Natural killer cell (primary cell): ENCODE measurements around the gene HCAR1. TPM values are rescaled to one million over a fixed set of nuclear protein-coding genes. Genes with fewer than 3 reads are reported as not detected.
"Not testable (repeated sequence)": the region's sequence is repeated elsewhere in the genome, so short reads cannot be mapped to it uniquely, and the experiment has no call there.

ENCODE experiments used
- ATAC-seq, 3 donors: fragments of 150-1000 bp in 2 of 3; fragments of 200-7000 bp in 1 of 3; cut with Tn5 transposase; 1 replicate in 1 of 3; 2 replicates in 2 of 3; pipeline ENCODE4 v1.10.0; 2021; ENCODE audit warnings: mild to moderate bottlenecking in 2 of 3, moderate library complexity in 2 of 3
- DNase-seq, 2 donors: peaks; one replicate each; pipeline versions ENCODE4 v3.0.0 to v3.0.0-alpha.2; 2013 to 2021; ENCODE audit warnings: mixed read lengths in 1 of 2
- H3K27ac ChIP-seq: one replicate; pipeline ENCODE4 v1.5.1; 2013; ENCODE audit warnings: mild to moderate bottlenecking, low read length
- H3K27me3 ChIP-seq: one replicate; pipeline ENCODE4 v1.6.1; 2013; ENCODE audit warnings: low read length; ENCODE audit not compliant: control insufficient read depth, insufficient read depth
- H3K36me3 ChIP-seq: one replicate; pipeline ENCODE4 v1.6.1; 2013; ENCODE audit warnings: low read length; ENCODE audit not compliant: control insufficient read depth, insufficient read depth
- H3K4me1 ChIP-seq: one replicate; pipeline ENCODE4 v1.6.1; 2013; ENCODE audit warnings: low read length; ENCODE audit not compliant: control insufficient read depth, insufficient read depth
- H3K4me3 ChIP-seq: one replicate; pipeline ENCODE4 v1.5.1; 2013; ENCODE audit warnings: low read length
- H3K9me3 ChIP-seq: one replicate; pipeline ENCODE4 v1.6.1; 2013; ENCODE audit warnings: low read length; ENCODE audit not compliant: control insufficient read depth, insufficient read depth
- H3K27ac Mint-ChIP-seq, 2 donors: one replicate each; pipeline ENCODE4 v1.8.0; 2022; ENCODE audit warnings: mild to moderate bottlenecking in 2 of 2, mixed read lengths in 2 of 2, moderate library complexity in 1 of 2
- H3K27me3 Mint-ChIP-seq, 2 donors: one replicate each; pipeline ENCODE4 v1.8.0; 2022; ENCODE audit warnings: low read depth in 2 of 2, mixed read lengths in 2 of 2
- H3K36me3 Mint-ChIP-seq: one replicate; pipeline ENCODE4 v1.8.0; 2022; ENCODE audit warnings: mixed read lengths
- H3K4me1 Mint-ChIP-seq, 2 donors: one replicate each; pipeline ENCODE4 v1.8.0; 2022; ENCODE audit warnings: mixed read lengths in 2 of 2
- H3K4me3 Mint-ChIP-seq: one replicate; pipeline ENCODE4 v1.8.0; 2022; ENCODE audit warnings: mild to moderate bottlenecking, moderate library complexity, mixed read lengths
- H3K9me3 Mint-ChIP-seq, 2 donors: one replicate each; pipeline ENCODE4 v1.8.0; 2022; ENCODE audit warnings: mixed read lengths in 2 of 2
- WGBS: methylation state at CpG from one replicate; pipeline ENCODE4 v1.1.7; 2013; ENCODE audit warnings: missing lambda C conversion rate; ENCODE audit not compliant: insufficient coverage; 5-methylcytosine and 5-hydroxymethylcytosine counted together
- intact Hi-C: fragments of 100-400 bp; cut with micrococcal nuclease; formaldehyde crosslinking; loops from one replicate; pipeline ENCODE4 v1.14.2; 2022
- total RNA-seq, 4 donors: library from RNA; stranded (reverse); fragments of 120-200 nt in 1 of 4; gene quantifications; one replicate each; pipeline versions ENCODE4 v1.2.3 to v1.2.4, GENCODE V29; 2013 to 2022

HCAR1 gene
- total RNA-seq, 3 donors from 2014 or later (not counting 1 experiment from before 2014, with no cell fraction given) = 0.15 TPM; not detected in 2

DNA sequence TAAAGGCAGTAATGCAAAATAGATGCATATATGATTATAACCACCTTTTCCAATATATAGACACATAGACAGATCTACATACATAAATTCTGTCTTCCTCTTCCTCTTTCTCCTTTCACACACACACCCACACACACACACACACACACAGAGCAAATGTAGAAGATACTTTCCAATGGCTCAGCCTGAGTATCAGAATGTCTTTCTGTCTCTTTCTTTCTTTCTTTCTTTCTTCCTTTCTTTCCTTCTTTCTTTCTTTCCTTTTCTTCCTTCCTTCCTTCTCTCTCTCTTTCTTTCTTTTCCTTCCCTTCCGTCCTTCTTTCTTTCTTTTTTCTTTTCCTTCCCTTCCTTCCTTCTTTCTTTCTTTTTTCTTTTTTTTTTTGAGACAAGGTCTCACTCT lies 19.4 kb downstream of the HCAR1 start:
- H3K27ac ChIP-seq, H3K4me1 ChIP-seq, intact Hi-C loops, ATAC-seq, H3K36me3 ChIP-seq, H3K27me3 Mint-ChIP-seq, H3K9me3 Mint-ChIP-seq, H3K36me3 Mint-ChIP-seq, DNase-seq, H3K27me3 ChIP-seq, H3K4me3 ChIP-seq, H3K27ac Mint-ChIP-seq, H3K4me3 Mint-ChIP-seq, H3K4me1 Mint-ChIP-seq, H3K9me3 ChIP-seq: not testable (repeated sequence)
- 83% methylated on average over 1 of the region's 1 CpG for WGBS

DNA sequence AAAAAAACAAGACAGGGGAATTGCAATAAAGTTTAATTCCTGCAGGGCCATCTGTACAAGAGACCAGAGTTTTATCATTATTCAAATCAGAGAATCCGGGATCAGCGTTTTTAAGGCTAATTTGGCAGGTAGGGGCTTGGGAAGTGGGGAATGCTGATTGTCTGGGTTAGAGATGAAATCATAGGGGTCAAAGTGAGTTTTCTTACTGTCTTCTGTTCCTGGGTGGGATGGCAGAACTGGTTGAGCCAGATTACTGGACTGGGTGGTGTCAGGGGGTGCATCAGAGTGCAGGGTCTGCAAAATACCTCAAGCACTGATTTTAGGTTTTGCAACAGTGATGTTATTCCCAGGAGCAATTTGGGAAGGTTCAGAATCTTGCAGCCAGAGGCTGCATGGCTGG lies 20.3 kb downstream of the HCAR1 start:
- H3K36me3 Mint-ChIP-seq, H3K36me3 ChIP-seq, H3K9me3 ChIP-seq, H3K4me3 ChIP-seq, DNase-seq, H3K27ac Mint-ChIP-seq, H3K4me1 ChIP-seq, H3K4me1 Mint-ChIP-seq, H3K27me3 Mint-ChIP-seq, H3K27me3 ChIP-seq, H3K27ac ChIP-seq, H3K9me3 Mint-ChIP-seq, intact Hi-C loops, ATAC-seq, H3K4me3 Mint-ChIP-seq: not testable (repeated sequence)
- WGBS = 89% methylated on average over 2 of the region's 2 CpGs

DNA sequence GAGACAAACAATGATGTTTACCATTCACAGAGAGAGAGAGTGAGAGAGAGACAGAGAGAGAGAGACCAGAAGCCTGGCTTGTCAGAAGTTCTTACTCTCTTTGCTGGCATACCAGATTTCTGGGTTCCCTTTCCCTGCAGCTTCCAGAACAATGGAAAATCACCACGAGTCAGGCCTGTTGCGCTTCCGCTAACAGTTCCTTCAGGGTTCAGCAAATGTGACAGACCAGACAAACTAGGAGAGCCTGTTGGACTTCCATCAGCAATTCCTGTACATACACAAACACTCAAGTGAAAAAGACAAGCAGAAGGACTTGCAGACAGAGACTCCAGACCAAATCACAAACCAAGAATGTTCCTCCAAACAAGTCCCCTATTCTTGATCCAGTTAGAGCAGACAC lies 21.4 kb downstream of the HCAR1 start:
- H3K9me3 ChIP-seq, DNase-seq, H3K27ac ChIP-seq, H3K36me3 ChIP-seq, intact Hi-C loops, H3K9me3 Mint-ChIP-seq, H3K27me3 ChIP-seq, H3K4me3 Mint-ChIP-seq, H3K4me1 Mint-ChIP-seq, H3K4me1 ChIP-seq, ATAC-seq, H3K27me3 Mint-ChIP-seq, H3K27ac Mint-ChIP-seq, H3K4me3 ChIP-seq, H3K36me3 Mint-ChIP-seq: not testable (repeated sequence)
- no CpG with 5 or more reads among the region's 3 CpGs for WGBS

DNA sequence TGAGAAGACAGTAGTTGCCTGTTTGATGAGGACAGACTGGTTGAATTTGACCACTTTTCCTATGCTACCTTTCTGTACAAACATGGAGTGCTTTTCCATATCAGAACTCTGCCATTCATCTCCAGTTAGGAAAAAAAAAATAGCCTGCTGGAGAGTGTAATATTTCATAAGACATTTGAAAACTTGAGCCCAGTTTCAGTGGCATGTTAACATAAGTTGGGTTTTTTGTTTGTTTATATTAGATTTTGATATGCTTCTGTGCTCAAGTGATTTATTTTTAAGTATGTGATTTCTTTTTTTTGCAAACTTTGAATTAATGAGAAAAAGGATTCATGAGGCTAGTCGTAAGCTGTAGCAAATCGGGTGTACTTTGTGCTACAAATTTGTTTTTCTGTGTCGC lies 26.8 kb downstream of the HCAR1 start:
- H3K36me3 Mint-ChIP-seq, H3K27ac Mint-ChIP-seq, intact Hi-C loops, H3K4me3 ChIP-seq, H3K9me3 ChIP-seq, H3K27me3 ChIP-seq, H3K4me3 Mint-ChIP-seq, H3K9me3 Mint-ChIP-seq, DNase-seq, H3K27me3 Mint-ChIP-seq, H3K36me3 ChIP-seq, H3K4me1 ChIP-seq, H3K27ac ChIP-seq, H3K4me1 Mint-ChIP-seq, ATAC-seq: not testable (repeated sequence)
- WGBS = 100% methylated on average over 1 of the region's 3 CpGs

DNA sequence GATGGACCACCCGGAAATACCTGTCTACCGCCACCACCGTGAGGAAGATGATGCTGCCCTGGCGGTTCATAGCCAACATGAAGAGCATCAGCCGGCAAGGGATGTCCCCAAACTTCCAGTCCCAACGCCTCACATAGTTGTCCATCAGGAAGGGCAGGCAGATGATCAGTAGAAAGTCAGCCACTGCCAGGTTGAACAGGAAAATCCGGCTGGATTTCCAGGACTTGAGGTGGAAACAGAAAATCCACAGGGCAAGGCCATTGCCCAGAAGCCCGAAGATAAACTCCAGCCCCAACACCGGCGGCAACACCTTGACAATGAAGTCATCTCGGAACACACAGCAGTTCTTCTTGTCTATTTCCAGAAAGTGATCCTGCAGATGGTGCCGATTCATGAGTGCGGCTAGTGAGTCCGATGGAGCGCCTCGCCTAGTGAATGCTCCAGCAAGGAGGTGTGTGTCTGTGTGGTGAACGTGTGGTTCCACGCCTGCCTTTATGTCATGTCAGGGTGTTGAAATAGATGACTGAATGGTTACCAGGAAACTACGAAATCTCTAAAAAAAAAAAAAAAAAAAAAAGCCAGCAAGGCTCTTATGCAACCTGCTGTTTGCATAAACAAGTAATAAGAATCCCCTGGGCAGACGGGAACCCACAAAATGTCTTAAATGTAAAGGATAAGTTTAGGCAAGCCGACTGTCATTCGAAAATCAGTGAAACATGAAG lies 27.6 kb downstream of the HCAR1 start, which contains the start of gene HCAR2:
TSS of gene HCAR2 (minus strand) at position 468 of the 722 bp plus-strand sequence. CDS start at position 394, 74 bp downstream.
- H3K27me3 Mint-ChIP-seq, intact Hi-C loops, H3K27ac ChIP-seq, H3K36me3 ChIP-seq, H3K9me3 Mint-ChIP-seq, H3K27ac Mint-ChIP-seq, DNase-seq, H3K4me3 ChIP-seq, H3K36me3 Mint-ChIP-seq, H3K4me1 Mint-ChIP-seq, H3K27me3 ChIP-seq, H3K4me1 ChIP-seq, H3K4me3 Mint-ChIP-seq, H3K9me3 ChIP-seq: not testable (repeated sequence)
- WGBS = 84% methylated on average over 21 of the region's 22 CpGs
- ATAC-seq = peak in 2 of 3 donors; percentile 26 to 84

DNA sequence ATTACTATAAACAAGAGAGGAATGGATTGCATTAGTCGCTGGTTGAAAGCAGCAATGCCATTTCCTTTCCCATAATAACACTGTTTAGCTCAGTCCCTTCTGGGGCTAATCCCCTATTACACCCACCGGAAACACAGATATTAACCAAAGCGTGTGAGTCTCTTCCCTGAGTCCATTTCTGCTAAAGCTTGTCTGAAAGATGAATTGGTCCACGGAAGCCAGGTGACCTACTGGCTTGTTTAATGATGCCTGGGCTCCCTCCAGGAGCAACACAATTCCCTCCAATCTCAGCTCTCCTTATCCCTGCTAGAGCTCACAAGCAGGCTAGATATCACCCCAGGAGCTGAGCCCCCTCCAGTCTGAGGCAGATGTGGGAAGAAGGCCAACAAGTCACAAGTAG lies 29.2 kb downstream of the HCAR1 start:
- H3K4me3 ChIP-seq, DNase-seq, H3K9me3 Mint-ChIP-seq, H3K9me3 ChIP-seq, H3K27ac Mint-ChIP-seq, H3K36me3 ChIP-seq, H3K27me3 ChIP-seq, H3K4me3 Mint-ChIP-seq, H3K27ac ChIP-seq, H3K27me3 Mint-ChIP-seq, H3K4me1 ChIP-seq, ATAC-seq, intact Hi-C loops, H3K4me1 Mint-ChIP-seq, H3K36me3 Mint-ChIP-seq: not testable (repeated sequence)
- 96% methylated on average over 3 of the region's 4 CpGs for WGBS

DNA sequence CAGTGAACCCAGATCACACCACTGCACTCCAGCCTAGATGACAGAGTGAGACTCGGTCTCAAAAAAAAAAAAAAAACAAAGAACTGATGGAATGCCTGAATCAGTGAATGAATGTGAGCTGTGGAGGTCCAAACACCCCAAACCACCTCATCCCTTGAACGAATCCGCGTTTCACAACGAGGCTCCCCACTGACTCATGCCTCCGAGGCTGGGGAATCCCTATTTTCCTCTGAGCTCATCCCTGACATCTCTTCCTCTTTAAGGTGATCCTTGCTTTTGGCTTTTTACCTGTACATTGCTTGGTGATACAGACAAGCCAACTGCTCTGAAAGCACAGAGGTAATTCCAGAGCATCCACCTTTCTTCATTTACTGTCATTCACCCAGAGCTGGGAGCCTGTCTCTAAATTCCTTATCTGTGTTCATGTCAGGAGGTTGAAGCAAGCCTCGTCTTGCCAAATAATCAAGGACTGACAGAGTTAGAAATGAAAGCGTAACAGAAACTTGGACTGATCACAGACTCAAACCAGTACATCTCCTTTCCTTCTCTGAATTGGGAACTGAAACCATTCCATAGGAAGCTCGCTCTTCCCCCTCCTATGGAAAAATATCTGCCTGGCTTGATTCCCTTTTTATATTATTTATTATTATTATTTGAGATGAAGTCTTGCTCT lies 30.5 kb downstream of the HCAR1 start:
- H3K9me3 ChIP-seq, DNase-seq, H3K27me3 Mint-ChIP-seq, H3K4me3 ChIP-seq, H3K36me3 Mint-ChIP-seq, H3K36me3 ChIP-seq, H3K9me3 Mint-ChIP-seq, intact Hi-C loops, H3K27me3 ChIP-seq, H3K4me3 Mint-ChIP-seq, H3K4me1 Mint-ChIP-seq, H3K27ac ChIP-seq, H3K4me1 ChIP-seq, H3K27ac Mint-ChIP-seq, ATAC-seq: not testable (repeated sequence)
- WGBS = no CpG with 5 or more reads among the region's 9 CpGs

DNA sequence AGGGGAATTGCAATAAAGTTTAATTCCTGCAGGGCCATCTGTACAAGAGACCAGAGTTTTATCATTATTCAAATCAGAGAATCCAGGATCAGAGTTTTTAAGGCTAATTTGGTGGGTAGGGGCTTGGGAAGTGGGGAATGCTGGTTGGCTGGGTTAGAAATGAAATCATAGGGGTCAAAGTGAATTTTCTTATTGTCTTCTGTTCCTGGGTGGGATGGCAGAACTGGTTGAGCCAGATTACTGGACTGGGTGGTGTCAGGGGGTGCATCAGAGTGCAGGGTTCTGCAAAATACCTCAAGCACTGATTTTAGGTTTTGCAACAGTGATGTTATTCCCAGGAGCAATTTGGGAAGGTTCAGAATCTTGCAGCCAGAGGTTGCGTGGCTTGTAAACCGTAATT lies 33.7 kb downstream of the HCAR1 start:
- H3K36me3 ChIP-seq, H3K27ac Mint-ChIP-seq, H3K4me3 ChIP-seq, H3K4me1 ChIP-seq, H3K36me3 Mint-ChIP-seq, DNase-seq, H3K27me3 ChIP-seq, ATAC-seq, H3K9me3 ChIP-seq, H3K27me3 Mint-ChIP-seq, H3K4me1 Mint-ChIP-seq, H3K4me3 Mint-ChIP-seq, intact Hi-C loops, H3K9me3 Mint-ChIP-seq, H3K27ac ChIP-seq: not testable (repeated sequence)
- 100% methylated on average over 2 of the region's 2 CpGs for WGBS
